AG04450 (cell line): Measurements from ENCODE around the gene CCL2. TPM values are rescaled to one million over a fixed set of nuclear protein-coding genes. Genes with fewer than 3 reads are reported as not detected.
"Not testable (repeated sequence)": the region's sequence is repeated elsewhere in the genome, so short reads cannot be mapped to it uniquely, and the experiment has no call there.

Source experiments
- CTCF ChIA-PET: fragments of 300-600, 350-600 bp; formaldehyde crosslinking; extraction: SDS; loops from one replicate; lab custom pipeline; 2022; ENCODE audit warnings: antibody characterized with exemption, inconsistent platforms; lab: Charles Lee
- POLR2A ChIA-PET: fragments of 350-600 bp; formaldehyde crosslinking; extraction: SDS; loops from one replicate; lab custom pipeline; 2021; ENCODE audit warnings: antibody characterized with exemption, inconsistent platforms; lab: Yijun Ruan, JAX
- DNase-seq: peaks from one replicate; pipeline ENCODE4 v3.0.0-alpha.2; 2011; ENCODE audit warnings: low read depth, low spot score
- H3K27ac ChIP-seq: one replicate; pipeline ENCODE4 v1.5.1; 2012; ENCODE audit warnings: low read depth, low read length, control low read depth
- H3K27me3 ChIP-seq: one replicate; pipeline ENCODE4 v1.6.0; 2012; ENCODE audit warnings: low read length; ENCODE audit not compliant: control insufficient read depth, insufficient read depth
- H3K4me3 ChIP-seq: 2 replicates; pipeline ENCODE4 v1.5.1; 2011; ENCODE audit warnings: mild to moderate bottlenecking, low read depth, low read length, control low read depth
- H3K9me3 ChIP-seq: 2 replicates; pipeline ENCODE4 v1.5.1; 2012; ENCODE audit warnings: low read length; ENCODE audit not compliant: control insufficient read depth, insufficient read depth
- CTCF ChIP-seq: IDR thresholded peaks from 2 replicates; pipeline ENCODE4 v1.5.1; 2011; ENCODE audit warnings: low read depth, low read length, control low read depth, inconsistent platforms
- polyA plus RNA-seq: library from polyadenylated mRNA; depleted of rRNA; stranded (reverse); fragments of >200 nt; gene quantifications from 2 replicates; pipeline ENCODE4 v1.2.3, GENCODE V29; 2011

CCL2 gene
- polyA plus RNA-seq, 1 experiment = 119 TPM

GRCh38 chr17:34222722-34223497, 32.2 kb upstream of the CCL2 start:
- no peaks in the 10 kb centered on the region for H3K9me3 ChIP-seq
- no peak overlapping the region for H3K27ac ChIP-seq
- TF ChIP-seq CTCF = no peak
- POLR2A ChIA-PET = no interaction called here
- peaks cover 4% of the 10 kb centered on the region for H3K27me3 ChIP-seq
- no peak for DNase-seq
- CTCF ChIA-PET = interaction anchor here (2.6 to 8.9 kb wide), 2 partner anchors 22 to 138 kb away, joined by 15 to 54 read pairs; no protein-coding TSS in a partner anchor
- no peak overlapping the region for H3K4me3 ChIP-seq

GRCh38 chr17:34225046-34225445, 30.0 kb upstream of the CCL2 start:
- Histone ChIP-seq H3K4me3 (no peak overlapping the region), H3K27me3 (peaks cover 4% of the 10 kb centered on the region), H3K9me3 (peaks cover 7% of the 10 kb centered on the region), H3K27ac (no peak overlapping the region)
- ChIA-PET POLR2A (no interaction called here), CTCF (interaction anchor here (0.9 kb wide), 1 partner anchor 136 kb away, joined by 5 read pairs; no protein-coding TSS in a partner anchor)
- TF ChIP-seq CTCF = no peak
- no peak for DNase-seq

GRCh38 chr17:34226011-34226743, 28.9 kb upstream of the CCL2 start:
- no peak for DNase-seq
- CTCF ChIA-PET = interaction anchor here (2.2 kb wide), 1 partner anchor 135 kb away, joined by 12 read pairs; no protein-coding TSS in a partner anchor

GRCh38 chr17:34226744-34227034, 28.4 kb upstream of the CCL2 start:
- Histone ChIP-seq H3K27me3 (peaks cover 4% of the 10 kb centered on the region), H3K4me3 (no peak overlapping the region), H3K27ac (no peak overlapping the region), H3K9me3 (peaks cover 9% of the 10 kb centered on the region)
- no peak for TF ChIP-seq CTCF
- CTCF ChIA-PET = interaction anchor here (2.2 kb wide), 1 partner anchor 135 kb away, joined by 12 read pairs; no protein-coding TSS in a partner anchor
- no peak for DNase-seq
- POLR2A ChIA-PET = no interaction called here

More at GRCh38 chr17:34226011-34226743, 28.9 kb upstream of the CCL2 start:
- peaks cover 4% of the 10 kb centered on the region for H3K27me3 ChIP-seq
- peaks cover 9% of the 10 kb centered on the region for H3K9me3 ChIP-seq
- POLR2A ChIA-PET = no interaction called here
- H3K27ac ChIP-seq = no peak overlapping the region
- TF ChIP-seq CTCF = no peak
- H3K4me3 ChIP-seq = no peak overlapping the region

- H3K4me3 ChIP-seq, H3K9me3 ChIP-seq, POLR2A ChIA-PET, DNase-seq, H3K27me3 ChIP-seq, H3K27ac ChIP-seq: not testable (repeated sequence)
- CTCF ChIA-PET = interaction anchor here (2.2 kb wide), 1 partner anchor 134 kb away, joined by 12 read pairs; no protein-coding TSS in a partner anchor
Measured at GRCh38 chr17:34227293-34227692, 27.8 kb upstream of the CCL2 start.
